SKM-1 (cell line): ENCODE measurements around the gene NIPA2.

Source experiments
- DNase-seq: peaks from one replicate; lab custom pipeline; 2025; ENCODE audit not compliant: unreplicated experiment; lab: John Stamatoyannopoulos, UW

Gene NIPA2

GRCh38 chr15:22895465-22896190, 57.2 kb downstream of the NIPA2 start:
- no peak for DNase-seq

GRCh38 chr15:22902046-22902445, 63.6 kb downstream of the NIPA2 start:
- DNase-seq = no peak

- DNase-seq = no peak
These were observed 64.1 kb downstream of the NIPA2 start for GRCh38 chr15:22902578-22902977.

GRCh38 chr15:22902981-22903380, 64.5 kb downstream of the NIPA2 start:
- DNase-seq = no peak

GRCh38 chr15:22903427-22903826, 65.0 kb downstream of the NIPA2 start:
- no peak for DNase-seq

- DNase-seq = no peak
These were observed 65.6 kb downstream of the NIPA2 start for GRCh38 chr15:22903961-22904534.

- no peak for DNase-seq
These were observed 66.3 kb downstream of the NIPA2 start for GRCh38 chr15:22904736-22905135.

GRCh38 chr15:22907161-22907950, 68.9 kb downstream of the NIPA2 start:
- no peak for DNase-seq

- DNase-seq = no peak
These were observed 70.4 kb downstream of the NIPA2 start for GRCh38 chr15:22908830-22909229.

- no peak for DNase-seq
These were observed 72.8 kb downstream of the NIPA2 start for GRCh38 chr15:22911306-22911705.

- no peak for DNase-seq
These were observed 73.8 kb downstream of the NIPA2 start for GRCh38 chr15:22912256-22912655.

GRCh38 chr15:22913646-22914380, 75.3 kb downstream of the NIPA2 start:
- no peak for DNase-seq

- DNase-seq = no peak
These were observed 77.5 kb downstream of the NIPA2 start for GRCh38 chr15:22915866-22916515.

- no peak for DNase-seq
These were observed 78.3 kb downstream of the NIPA2 start for GRCh38 chr15:22916606-22917350.

GRCh38 chr15:22917556-22917955, 79.1 kb downstream of the NIPA2 start:
- no peak for DNase-seq
